Sigmoid colon (tissue), 7 donors: ENCODE results near the gene KDM6A. TPM values are rescaled to one million over a fixed set of nuclear protein-coding genes. Genes with fewer than 3 reads are reported as not detected.
"Not testable (repeated sequence)": the region's sequence is repeated elsewhere in the genome, so short reads cannot be mapped to it uniquely, and the experiment has no call there.

Experiments
- DNase-seq: peaks from one replicate; pipeline ENCODE4 v3.0.0-alpha.2; 2019
- H3K27ac ChIP-seq, 4 donors: fragments of 200-600 bp; sonication (generic); one replicate each; pipeline ENCODE4 v1.5.1; 2016 to 2019; ENCODE audit warnings: mild to moderate bottlenecking in 1 of 4
- H3K27me3 ChIP-seq, 3 donors: fragments of 200-600 bp; sonication (generic); one replicate each; pipeline ENCODE4 v1.5.1; 2019; ENCODE audit warnings: mild to moderate bottlenecking in 1 of 3
- H3K36me3 ChIP-seq, 4 donors: fragments of 200-600 bp; sonication (generic); one replicate each; pipeline ENCODE4 v1.5.1; 2016 to 2019
- H3K4me1 ChIP-seq, 4 donors: fragments of 200-600 bp; sonication (generic); one replicate each; pipeline ENCODE4 v1.5.1; 2017 to 2019
- H3K4me3 ChIP-seq, 4 donors: fragments of 200-600 bp; sonication (generic); one replicate each; pipeline ENCODE4 v1.5.1; 2017 to 2019; ENCODE audit warnings: mild to moderate bottlenecking in 2 of 4, moderate library complexity in 1 of 4
- H3K9me3 ChIP-seq, 4 donors: fragments of 200-600 bp in 3 of 4; sonication (generic) in 3 of 4; one replicate each; pipeline versions ENCODE4 v1.5.1 to v1.6.1; 2013 to 2019
- CTCF ChIP-seq, 4 experiments: fragments of 450-650 bp in 3 of 4; fragments of 200-600 bp in 1 of 4; IDR thresholded peaks; one replicate each; pipeline ENCODE4 v1.5.1; 2016 to 2019; ENCODE audit warnings: antibody characterized with exemption in 4 of 4, mild to moderate bottlenecking in 3 of 4, moderate library complexity in 2 of 4
- EP300 ChIP-seq, 4 donors: sonication (generic); formaldehyde crosslinking; IDR thresholded peaks; one replicate each; pipeline ENCODE4 v1.6.1; 2017; ENCODE audit warnings: antibody characterized with exemption in 4 of 4
- POLR2A ChIP-seq, 2 donors: fragments of 450-650 bp; IDR thresholded peaks; one replicate each; pipeline ENCODE4 v1.6.1; 2016; ENCODE audit warnings: antibody characterized with exemption in 2 of 2, mild to moderate bottlenecking in 2 of 2, moderate library complexity in 2 of 2
- POLR2AphosphoS5 ChIP-seq, 4 donors: sonication (generic); formaldehyde crosslinking; IDR thresholded peaks; one replicate each; pipeline ENCODE4 v1.6.1; 2017; ENCODE audit warnings: antibody characterized with exemption in 4 of 4
- WGBS, 2 donors: extraction: QIAGEN DNeasy Blood & Tissue Kit; methylation state at CpG; one replicate each; pipeline ENCODE4 v1.1.7; 2013; 5-methylcytosine and 5-hydroxymethylcytosine counted together
- intact Hi-C: fragments of 100-400 bp; cut with DNase I; formaldehyde crosslinking; loops from one replicate; pipeline ENCODE4 v1.15.1; 2023
- polyA plus RNA-seq, 3 donors: library from polyadenylated mRNA; stranded (reverse); fragments of 200-250 nt; gene quantifications; one replicate each; pipeline ENCODE4 v1.2.3, GENCODE V29; 2013
- total RNA-seq, 4 donors: library from RNA; depleted of rRNA; stranded (reverse); fragments of >200 nt; gene quantifications; one replicate each; pipeline ENCODE4 v1.1.0, GENCODE V29; 2016
- donor health status: healthy with polysubstance abuse.
- donor health status: Bipolar disorder and iron deficiency.
- donor health status: healthy.

Gene KDM6A
- total RNA-seq (10 to 100 TPM; 17.9 to 35.7 (median 25.6) TPM), polyA plus RNA-seq (10 to 100 TPM in 2 of 3 donors, 1 to 10 TPM in 1; 8.6 to 12.1 (median 11.4) TPM)

DNA sequence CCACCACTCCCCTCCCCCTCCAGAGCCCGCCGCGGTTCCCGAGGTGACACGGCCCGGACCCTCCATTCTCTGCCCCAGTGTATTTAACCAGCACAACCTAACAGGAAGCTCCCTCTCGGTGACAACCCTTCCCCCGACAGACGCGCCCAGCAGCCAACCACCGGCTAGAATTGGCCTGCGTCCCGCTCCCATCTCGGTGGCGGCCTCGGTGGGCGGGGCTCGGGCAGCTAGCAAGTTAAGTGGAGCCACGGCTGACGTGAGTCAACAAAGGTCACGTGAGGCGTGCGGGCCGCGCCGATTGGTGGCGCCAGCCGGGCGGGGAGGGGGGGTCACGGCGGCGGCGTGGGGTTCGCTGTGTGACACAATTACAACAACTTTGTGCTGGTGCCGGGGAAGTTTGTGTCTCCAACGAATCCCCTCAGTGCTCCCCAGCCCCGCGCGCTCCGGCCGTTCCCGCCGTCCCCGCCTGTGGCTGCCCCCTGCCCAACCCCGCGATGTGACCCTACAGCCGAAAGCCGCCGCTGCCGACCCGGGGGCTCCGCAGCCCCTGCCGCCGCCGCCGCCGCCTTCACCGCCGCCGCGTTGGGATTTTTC lies at the start of gene KDM6A:
Gene KDM6A (plus strand): TSS at position 368 of the 594 bp plus-strand sequence. CDS start 364 bp downstream, outside the sequence.
- 1% methylated on average over 61 of the region's 61 CpGs for WGBS, 2 donors
- peak; percentile 100 for DNase-seq
- intact Hi-C loops: loop anchor here (2.0 kb wide), 4 partner anchors 198 to 914 kb away; partner anchors contain the start of gene FUNDC1
- peaks cover 0 to 33% (median 6%) of the 10 kb centered on the region in 4 donors for H3K4me1 ChIP-seq
- H3K27me3 ChIP-seq: no peaks in the 10 kb centered on the region
- no peaks in the 10 kb centered on the region for H3K9me3 ChIP-seq
- H3K4me3 ChIP-seq: peak within 1 kb of the TSS; percentile 75 to 100 (median 86)
- no peaks in the 10 kb centered on the region for H3K36me3 ChIP-seq
- peak in 1 of 2 donors; percentile 52 for TF ChIP-seq POLR2A (IDR thresholded peaks at IDR 0.05)
- no peak for TF ChIP-seq EP300 (IDR thresholded peaks at IDR 0.05)
- TF ChIP-seq POLR2AphosphoS5 (IDR thresholded peaks at IDR 0.05): peak; percentile 77 to 96 (median 85)
- H3K27ac ChIP-seq: peak within 1 kb of the TSS; percentile 97 to 100 (median 99)

DNA sequence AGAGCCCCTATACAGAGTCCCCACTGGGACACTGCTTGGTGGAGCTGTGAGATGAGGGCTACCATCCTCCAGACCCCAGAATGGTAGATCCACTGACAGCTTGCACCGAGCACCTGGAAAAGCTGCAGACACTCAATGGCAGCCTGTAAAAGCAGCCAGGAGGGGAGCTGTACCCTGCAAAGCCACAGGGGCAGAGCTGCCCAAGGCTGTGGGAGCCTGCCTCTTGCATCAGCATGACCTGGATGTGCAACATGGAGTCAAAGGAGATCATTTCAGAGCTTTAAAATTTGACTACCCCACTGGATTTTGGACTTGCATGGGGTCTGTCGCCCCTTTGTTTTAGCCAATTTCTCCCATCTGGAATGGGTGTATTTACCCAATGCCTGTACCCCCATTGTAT lies 49.8 kb upstream of the KDM6A start:
- H3K27me3 ChIP-seq, H3K4me1 ChIP-seq, H3K27ac ChIP-seq, H3K9me3 ChIP-seq, intact Hi-C loops, DNase-seq, H3K36me3 ChIP-seq, H3K4me3 ChIP-seq: not testable (repeated sequence)
- WGBS, 2 donors: 93 to 97% methylated on average over 2 of the region's 2 CpGs

GRCh38 chrX:44828008-44828605 lies 44.9 kb upstream of the KDM6A start:
- Histone ChIP-seq H3K36me3 (no peaks in the 10 kb centered on the region), H3K27me3 (no peaks in the 10 kb centered on the region), H3K9me3 (no peaks in the 10 kb centered on the region), H3K27ac (no peak overlapping the region), H3K4me1 (no peaks in the 10 kb centered on the region), H3K4me3 (no peak overlapping the region)
- intact Hi-C loops: no loop called here
- TF ChIP-seq POLR2A (IDR thresholded peaks at IDR 0.05): no peak
- TF ChIP-seq POLR2AphosphoS5 (IDR thresholded peaks at IDR 0.05): no peak
- TF ChIP-seq CTCF (IDR thresholded peaks at IDR 0.05): no peak
- TF ChIP-seq EP300 (IDR thresholded peaks at IDR 0.05): no peak
- DNase-seq: no peak
- WGBS, 2 donors: 65 to 74% methylated on average over 4 of the region's 4 CpGs

- DNase-seq: no peak
These were observed 43.2 kb upstream of the KDM6A start for GRCh38 chrX:44829832-44830231.

DNA sequence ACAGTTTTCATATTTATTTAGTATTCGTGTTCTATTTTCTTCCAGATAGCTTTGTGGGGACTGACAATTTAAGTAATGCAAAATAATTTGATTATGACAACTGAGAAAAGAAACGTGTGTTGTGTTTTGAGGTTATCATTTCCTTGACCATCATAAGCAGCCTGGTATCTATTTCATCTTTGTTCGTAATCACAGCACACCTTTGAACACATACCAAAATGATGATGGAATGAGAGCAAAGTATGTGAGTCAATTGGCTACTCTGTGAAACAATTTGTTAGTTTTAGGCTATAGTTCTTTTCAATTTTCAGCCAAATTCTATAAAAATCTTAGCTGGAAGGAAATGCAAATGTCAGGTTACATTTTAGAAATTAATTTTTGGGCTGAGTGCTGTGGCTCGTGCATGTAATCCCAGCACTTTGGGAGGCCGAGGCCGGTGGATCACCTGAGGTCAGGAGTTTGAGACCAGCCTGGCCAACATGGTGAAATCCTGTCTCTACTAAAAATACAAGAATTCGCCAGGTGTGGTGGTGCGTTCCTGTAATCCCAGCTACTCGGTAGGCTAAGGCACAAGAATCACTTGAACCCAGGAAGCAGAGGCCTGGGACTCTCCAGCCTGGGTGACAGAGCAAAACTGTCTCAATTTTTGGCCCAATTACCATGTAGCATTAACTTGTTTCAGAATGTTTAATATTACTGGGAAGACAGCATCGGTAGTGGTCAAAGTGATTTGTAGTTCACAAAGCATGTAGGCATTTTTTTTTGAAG lies 30.3 kb upstream of the KDM6A start:
- no peak for TF ChIP-seq POLR2A (IDR thresholded peaks at IDR 0.05)

More at GRCh38 chrX:44829832-44830231, 43.2 kb upstream of the KDM6A start:
- no peaks in the 10 kb centered on the region for H3K4me1 ChIP-seq
- H3K27ac ChIP-seq: no peak overlapping the region
- H3K4me3 ChIP-seq: no peak overlapping the region
- intact Hi-C loops: no loop called here
- no peaks in the 10 kb centered on the region for H3K9me3 ChIP-seq
- TF ChIP-seq POLR2AphosphoS5 (IDR thresholded peaks at IDR 0.05): no peak
- TF ChIP-seq EP300 (IDR thresholded peaks at IDR 0.05): no peak
- TF ChIP-seq CTCF (IDR thresholded peaks at IDR 0.05): no peak
- TF ChIP-seq POLR2A (IDR thresholded peaks at IDR 0.05): no peak
- WGBS, 2 donors: 9 to 44% methylated on average over 2 of the region's 2 CpGs
- no peaks in the 10 kb centered on the region for H3K36me3 ChIP-seq
- no peaks in the 10 kb centered on the region for H3K27me3 ChIP-seq

GRCh38 chrX:44843318-44843702 lies 29.7 kb upstream of the KDM6A start:
- H3K27ac ChIP-seq: no peak overlapping the region
- no peaks in the 10 kb centered on the region for H3K4me1 ChIP-seq
- DNase-seq: no peak
- intact Hi-C loops: no loop called here
- no peaks in the 10 kb centered on the region for H3K9me3 ChIP-seq
- no peaks in the 10 kb centered on the region for H3K36me3 ChIP-seq
- WGBS, 2 donors: 21 to 73% methylated on average over 2 of the region's 2 CpGs
- TF ChIP-seq POLR2AphosphoS5 (IDR thresholded peaks at IDR 0.05) (no peak), EP300 (IDR thresholded peaks at IDR 0.05) (no peak), CTCF (IDR thresholded peaks at IDR 0.05) (no peak), POLR2A (IDR thresholded peaks at IDR 0.05) (no peak)
- no peak overlapping the region for H3K4me3 ChIP-seq
- no peaks in the 10 kb centered on the region for H3K27me3 ChIP-seq

More for the DNA sequence above, 30.3 kb upstream of the KDM6A start:
- 76 to 87% methylated on average over 10 of the region's 10 CpGs for WGBS, 2 donors
- Histone ChIP-seq H3K9me3 (no peaks in the 10 kb centered on the region), H3K4me1 (no peaks in the 10 kb centered on the region), H3K4me3 (no peak overlapping the region), H3K27me3 (no peaks in the 10 kb centered on the region), H3K27ac (no peak overlapping the region), H3K36me3 (no peaks in the 10 kb centered on the region)
- intact Hi-C loops: no loop called here
- DNase-seq: no peak
